ENCODE data around the gene FBXO11.

The FBXO11 gene

DNA sequence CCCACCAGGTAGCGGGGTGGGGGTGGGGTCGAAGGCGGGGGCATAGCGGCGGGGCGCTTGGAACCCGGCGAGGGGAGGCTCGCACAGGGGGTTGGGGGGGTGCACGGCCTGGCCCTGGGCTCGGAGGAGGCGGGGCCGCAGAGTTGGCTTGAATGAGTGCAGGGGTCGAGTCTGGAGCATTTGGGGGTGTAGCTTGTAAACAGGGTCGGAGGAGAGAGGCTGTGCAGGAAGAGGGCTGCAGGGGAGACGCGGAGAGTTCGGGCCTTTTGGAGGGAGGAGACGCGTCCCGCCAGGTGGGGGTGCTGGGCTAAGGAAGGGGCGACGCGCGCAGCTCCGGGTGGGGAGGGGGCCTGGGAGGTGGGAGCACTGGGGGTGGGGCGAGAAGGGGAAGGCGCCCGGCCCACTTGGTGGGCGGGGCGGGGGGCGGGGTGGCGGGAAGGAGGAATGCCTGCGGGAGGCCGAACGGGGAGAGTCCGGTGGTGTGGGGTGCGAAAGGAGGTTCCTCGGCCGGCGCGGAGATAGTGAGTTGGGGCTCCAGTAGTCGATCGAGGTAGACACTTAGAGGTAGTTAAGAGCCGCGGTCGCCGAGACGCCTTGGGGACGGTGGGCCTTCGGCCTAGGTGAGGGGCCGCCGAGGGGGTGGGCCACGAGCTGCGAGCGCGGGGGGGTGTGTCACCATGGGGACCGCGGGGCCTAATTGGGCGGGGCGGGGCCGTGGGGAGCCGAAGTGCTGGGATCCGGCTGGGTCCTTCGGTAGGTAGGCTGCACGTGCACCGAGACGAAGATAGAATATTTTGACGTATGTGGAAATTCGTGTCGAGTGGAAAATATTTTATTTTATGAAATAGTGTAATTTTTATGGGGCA lies 122.6 kb downstream of the FBXO11 start:
- DNase-seq: peak; percentile 73

DNA sequence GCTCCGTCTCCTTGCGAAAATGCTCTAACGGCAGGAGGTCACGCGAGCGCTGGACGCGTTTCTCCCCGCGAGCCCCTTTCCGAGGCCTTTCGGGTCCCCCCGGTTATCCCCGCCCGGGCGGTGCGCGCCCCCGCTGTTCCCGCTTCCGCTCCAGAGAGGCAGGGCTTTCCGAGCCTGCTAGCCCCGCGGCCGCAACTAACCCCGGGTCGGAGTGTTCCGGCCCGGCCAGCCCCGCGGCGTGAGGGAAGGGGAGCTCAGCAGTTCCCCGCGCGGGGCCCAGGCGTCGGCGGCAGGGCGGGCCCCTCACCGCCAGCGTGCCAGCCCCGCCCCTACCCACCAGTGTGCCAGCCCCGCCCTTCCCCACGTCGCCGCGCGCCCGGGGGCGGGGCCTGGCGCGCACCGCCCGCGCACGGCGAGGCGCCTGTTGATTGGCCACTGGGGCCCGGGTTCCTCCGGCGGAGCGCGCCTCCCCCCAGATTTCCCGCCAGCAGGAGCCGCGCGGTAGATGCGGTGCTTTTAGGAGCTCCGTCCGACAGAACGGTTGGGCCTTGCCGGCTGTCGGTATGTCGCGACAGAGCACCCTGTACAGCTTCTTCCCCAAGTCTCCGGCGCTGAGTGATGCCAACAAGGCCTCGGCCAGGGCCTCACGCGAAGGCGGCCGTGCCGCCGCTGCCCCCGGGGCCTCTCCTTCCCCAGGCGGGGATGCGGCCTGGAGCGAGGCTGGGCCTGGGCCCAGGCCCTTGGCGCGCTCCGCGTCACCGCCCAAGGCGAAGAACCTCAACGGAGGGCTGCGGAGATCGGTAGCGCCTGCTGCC lies 123.4 kb downstream of the FBXO11 start, which contains the start of gene MSH6:
MSH6 (plus strand) TSS at position 475 of the 815 bp plus-strand sequence; CDS start at position 564, 89 bp downstream.
- peak; percentile 91 for DNase-seq

DNA sequence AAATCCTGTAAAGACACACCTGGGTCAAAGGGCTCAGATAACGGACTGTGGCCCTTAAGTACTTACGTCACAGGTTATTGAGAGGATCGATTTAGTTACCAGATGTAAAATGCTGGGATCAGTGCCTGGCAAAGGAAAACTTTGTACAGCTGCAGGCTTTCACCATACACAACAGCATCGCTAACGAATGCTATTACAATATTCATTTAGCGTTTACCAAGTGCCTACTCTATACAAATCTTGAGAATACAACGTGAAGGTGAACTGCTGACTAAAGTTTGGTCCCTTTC lies 124.0 kb downstream of the FBXO11 start:
- DNase-seq: no peak

DNA sequence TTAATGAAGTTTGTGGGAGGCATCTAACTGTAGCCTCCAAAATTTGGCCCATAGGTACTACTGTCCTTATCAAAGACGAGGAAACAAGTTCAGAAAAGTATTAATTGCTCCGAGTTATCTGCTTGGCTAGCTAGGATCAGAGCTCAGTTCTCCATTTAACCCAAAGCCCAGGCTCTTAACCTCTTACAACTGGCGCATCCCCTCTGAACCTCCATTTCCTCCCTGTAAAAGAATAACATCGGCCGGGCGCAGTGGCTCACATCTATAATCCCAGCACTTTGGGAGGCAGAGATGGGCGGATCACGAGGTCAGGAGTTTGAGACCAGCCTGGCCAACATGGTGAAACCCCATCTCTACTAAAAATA lies 126.9 kb downstream of the FBXO11 start:
- DNase-seq: no peak

DNA sequence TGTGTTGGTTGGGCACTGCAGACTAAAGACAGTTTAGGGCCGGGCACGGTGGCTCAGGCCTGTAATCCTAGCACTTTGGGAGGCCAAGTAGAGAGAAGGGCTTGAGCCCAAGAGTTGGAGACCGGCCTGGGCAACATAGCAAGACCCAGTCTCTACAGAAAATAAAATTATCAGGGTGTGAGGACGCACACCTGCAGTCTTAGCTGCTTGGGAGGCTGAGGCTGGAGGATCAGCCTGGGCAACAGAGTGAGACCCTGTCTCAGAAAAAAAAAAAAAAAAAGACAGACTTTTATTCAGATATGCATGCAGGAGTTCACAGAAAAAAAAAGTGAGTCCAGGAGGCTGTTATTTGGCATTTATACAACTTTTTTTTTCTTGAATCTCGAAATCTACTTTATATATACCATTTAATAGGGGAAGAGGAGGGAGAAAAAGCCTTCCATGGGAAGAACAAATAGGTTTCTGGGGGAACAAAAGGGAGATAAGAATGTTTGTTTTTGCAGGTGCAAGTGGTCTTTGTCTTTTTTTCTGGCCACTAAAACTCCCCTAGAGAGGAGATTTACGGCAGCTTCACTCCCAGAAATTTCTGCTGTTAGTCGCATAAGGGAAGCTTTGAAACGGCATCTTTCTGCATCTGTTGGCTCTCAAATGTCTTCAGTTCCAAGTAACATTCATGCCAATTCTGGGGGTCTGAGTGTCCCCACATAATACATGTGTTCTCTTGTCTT lies 127.4 kb downstream of the FBXO11 start:
- no peak for DNase-seq

DNA sequence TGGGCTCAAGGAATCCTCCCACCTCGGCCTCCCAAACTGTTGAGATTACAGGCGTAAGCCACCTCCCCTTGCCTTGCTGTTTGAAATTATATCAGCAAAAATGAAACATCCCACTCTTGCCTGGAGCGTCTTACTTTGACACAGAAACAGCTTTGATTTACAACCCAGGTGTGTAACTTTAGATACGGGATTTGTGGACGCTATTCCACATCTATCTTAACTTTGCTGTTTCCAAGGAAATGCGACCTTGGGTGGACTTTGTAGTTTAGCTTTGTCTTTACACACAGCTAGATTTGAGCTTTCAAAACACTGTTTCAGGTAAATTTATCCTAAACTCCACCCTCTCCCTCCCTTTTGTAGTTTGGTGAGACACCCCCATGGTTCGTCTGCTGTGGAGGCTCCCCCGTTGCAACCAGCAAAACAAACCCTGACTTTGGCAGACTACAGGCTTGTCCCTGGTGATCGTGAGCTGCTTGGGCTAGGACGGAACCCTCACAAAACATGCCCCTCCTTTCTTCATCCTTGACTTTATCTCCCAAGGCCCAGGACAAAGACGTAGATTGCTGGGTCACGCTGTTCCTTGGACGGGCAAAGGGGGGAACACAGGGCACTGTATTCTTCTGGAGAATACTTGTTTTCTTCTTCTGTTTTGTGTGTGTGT lies 128.9 kb downstream of the FBXO11 start:
- DNase-seq: no peak

DNA sequence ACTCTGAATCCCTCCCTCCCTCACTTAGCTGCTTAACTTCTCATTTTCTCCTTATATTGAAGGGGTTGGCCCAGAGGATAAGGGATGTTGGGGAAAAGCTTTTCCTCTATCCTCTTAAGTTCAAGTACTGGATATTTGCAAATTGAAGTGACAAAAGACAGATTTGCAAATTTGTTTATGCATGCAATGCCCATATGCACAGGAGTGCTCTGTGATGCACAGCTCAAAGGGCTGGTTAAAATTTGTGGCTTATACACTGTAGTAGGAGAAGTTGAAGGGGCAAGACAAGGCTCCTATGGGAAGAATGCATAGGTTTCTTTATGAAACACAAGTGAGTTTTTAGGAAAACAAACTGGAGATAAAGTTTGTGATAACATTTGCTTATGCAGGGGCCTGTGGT lies 131.7 kb downstream of the FBXO11 start:
- no peak for DNase-seq

DNA sequence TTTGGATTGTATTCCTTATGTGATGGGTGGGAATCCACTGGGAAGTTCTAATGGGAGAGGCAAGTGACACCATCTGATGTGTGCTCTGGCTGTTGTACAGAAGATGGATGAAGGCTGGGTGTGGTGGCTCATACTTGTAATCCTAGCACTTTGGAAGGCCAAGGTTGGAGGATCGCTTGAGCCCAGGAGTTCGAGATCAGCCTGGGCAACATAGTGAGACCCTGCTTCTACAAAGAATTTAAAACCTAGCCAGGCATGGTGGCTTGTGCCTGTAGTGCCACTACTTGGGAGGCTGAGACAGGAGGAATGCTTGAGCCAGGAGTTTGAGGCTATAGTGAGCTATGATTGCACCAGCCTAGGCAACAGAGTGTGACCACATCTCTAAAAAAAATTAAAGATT lies 134.0 kb downstream of the FBXO11 start:
- no peak for DNase-seq

DNA sequence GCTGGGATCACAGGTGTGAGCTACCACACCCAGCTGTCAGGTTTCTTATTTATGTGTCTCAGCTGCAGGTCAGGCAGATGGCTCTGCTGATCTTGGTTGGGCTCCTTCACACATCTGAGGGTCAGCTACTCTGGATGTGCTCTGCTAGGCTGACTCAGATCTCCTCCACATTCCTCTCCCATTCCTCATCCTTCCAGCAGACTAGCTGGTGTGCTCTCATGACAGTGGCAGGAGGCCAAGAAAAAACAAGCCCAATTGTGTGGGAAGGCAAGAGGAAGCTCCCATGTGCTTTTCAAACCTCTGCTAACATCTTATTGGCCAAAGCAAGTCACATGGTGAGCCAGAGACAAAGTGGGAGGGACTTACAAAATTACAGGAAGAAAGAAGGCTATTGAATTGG lies 135.1 kb downstream of the FBXO11 start:
- DNase-seq: no peak

DNA sequence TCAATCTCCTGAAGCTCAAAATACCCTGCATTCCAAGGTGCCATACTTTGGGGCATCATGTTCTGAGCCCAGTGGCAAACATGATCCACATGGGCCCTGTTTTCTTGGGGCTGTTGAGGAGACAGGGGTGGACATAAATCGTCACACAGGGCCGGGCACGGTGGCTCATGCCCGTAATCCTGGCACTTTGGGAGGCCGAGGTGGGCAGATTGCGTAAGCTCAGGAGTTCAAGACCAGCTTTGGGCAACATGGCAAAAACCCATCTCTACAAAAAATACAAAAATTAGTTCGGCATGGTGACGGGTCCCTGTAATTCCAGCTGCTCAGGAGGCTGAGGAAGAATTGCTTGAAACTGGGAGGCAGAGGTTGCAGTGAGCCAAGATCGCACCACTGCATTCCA lies 137.0 kb downstream of the FBXO11 start:
- DNase-seq: no peak

DNA sequence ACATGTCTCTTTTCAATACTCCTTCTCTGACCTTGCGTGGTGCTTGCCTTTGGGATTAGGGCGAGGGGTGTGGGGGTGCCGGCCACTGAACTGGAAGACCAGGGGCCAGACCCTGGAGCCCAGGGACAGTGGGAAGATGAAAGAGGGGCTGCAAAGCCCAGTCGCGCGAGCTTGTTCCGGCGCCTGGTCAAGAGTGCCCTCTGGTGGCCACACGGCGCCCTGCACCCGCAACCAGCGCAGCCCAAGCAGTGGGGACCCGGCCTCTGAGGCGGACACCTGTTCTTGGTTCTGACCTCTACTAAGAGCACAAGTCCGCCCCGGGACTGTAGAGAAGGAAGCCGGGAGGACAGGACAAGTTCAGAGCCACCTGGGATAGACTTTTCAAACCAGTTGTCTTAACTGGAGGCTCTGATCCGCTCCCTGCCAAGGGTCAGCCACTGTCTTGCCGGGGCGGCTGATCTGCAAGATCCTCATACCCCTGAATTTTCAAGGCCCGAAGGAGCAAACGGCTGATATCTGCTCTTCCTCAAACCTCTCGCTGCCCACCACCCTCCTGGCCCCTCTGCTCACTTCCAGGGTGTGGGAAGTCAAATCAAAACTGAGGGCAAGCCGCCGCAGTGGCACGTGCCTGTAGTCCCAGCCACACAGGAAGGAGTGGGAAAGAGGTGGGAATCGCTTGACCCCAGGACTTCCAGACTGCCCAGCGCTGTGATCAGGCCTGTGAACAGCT lies 138.3 kb downstream of the FBXO11 start:
- DNase-seq: peak; percentile 64

DNA sequence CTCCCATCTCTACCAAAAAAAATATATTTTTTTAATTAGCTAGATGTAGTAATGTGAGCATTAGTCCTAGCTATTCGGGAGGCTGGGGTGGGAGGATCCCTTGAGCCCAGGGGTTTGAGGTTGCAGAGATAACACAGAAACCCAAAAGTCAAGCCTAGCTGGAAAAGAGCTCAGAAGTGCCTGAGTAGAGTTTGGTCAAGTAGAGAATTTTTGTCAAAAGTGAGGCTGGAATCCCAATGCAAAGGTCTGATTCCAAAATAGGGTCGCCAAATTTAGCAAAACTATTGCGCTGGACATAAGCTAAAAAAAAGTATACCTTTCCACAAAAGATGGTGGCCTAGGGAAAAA lies 138.8 kb downstream of the FBXO11 start:
- DNase-seq: no peak

DNA sequence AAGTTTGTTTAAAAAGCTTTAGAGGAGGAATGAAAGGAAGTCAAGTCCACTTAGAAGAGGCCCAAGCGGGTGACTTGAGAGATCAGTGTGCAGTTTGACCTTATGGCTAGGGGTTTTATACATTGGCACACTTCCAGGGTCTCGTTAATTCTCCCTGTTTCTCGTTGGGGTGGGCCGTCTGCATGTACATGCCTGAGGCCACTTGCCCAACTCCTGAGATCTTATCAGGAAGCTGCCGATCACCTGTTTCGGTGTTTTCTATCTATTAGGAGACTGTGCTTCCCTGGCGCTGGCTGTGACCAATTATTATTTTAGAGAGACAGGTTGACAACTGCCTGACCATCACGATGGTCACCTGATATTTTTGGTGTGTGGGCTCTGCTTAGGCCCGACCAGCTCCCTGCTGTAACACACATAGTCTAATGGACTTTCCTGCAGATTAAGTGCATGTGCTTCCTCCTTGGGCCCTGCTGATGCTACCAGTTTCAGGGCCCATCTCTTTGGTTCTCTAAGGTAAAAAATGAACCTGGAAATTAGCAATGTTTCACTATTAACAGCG lies 154.4 kb downstream of the FBXO11 start:
- no peak for DNase-seq

DNA sequence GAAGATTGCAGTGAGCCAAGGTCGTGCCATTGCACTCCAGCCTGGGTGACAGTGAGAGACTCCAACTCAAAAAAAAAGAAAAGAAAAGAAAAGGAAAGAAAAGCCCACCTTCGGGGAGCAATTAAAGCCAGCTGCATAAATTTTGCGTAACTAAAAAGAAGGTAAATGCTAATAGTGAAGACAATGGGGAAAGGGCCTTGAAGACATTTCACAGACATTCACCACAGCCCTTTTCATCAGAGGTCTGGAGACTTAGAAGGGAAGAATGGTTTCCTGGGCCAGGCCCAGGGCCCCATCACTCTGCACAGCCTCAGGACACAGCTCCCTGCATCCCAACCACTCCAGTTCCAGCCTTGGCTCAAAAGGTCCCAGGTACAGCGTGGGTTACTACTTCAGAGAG lies 158.4 kb downstream of the FBXO11 start:
- DNase-seq: no peak

DNA sequence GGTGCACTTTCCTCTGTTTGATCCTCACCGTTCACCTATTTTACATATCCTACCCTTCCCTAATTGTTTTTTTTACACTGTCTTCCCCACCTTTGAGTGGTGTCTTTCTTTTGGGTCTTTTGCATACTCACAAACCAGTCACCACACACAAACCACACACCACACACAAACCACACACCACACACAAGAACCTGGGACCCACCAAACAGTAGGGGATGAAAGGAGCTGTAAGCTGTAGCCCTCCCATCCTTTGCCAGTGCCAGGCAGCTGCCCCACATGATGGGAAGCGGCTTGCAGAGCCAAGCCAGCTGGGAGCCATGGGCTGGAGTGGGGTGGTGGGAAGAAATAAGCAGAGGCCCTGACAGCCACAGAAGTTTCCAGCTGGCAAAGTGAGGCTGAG lies 162.2 kb downstream of the FBXO11 start:
- no peak for DNase-seq

DNA sequence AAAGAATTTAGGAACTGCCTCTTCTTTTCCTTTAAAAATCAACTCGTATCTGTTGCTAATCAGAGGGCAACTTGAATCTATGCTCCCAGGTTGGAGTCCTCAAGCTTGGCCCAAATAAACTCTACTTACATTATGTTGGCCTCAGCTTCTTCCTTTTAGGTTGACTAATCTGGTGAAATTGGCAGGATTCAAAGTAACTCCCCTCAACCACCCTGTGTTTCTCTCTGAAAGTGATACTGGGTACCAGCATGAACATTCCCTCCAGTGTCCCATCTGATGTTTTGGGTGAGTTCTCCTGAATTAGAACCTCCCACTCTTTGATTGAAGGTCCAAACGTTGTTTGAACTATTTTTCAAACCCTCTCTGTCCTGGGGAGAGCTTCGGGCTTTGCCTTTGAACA lies 164.7 kb downstream of the FBXO11 start:
- no peak for DNase-seq

DNA sequence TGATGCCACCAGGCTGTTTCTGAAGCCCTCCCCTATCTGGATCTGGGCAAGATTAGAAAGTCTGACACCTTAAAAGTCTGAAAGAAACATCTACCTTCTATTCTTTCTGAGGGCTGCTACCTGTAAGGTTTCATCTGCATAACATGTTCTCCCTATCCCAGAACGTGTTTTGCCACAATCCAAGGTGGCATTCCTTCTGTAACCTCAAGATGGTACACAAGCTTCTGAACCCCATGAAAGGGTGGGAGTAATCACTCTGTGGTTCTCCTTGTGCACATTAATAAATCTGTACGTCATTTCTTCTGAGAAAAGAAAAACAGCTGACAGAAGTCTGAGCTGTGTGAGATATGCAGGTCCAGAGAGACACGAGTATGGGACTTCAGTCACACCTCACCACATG lies 165.2 kb downstream of the FBXO11 start:
- no peak for DNase-seq
